B cell (primary cell): ENCODE measurements around the gene PRDM11. TPM values are rescaled to one million over a fixed set of nuclear protein-coding genes. Genes with fewer than 3 reads are reported as not detected.

Experiments used
- ATAC-seq: fragments of 200-7000 bp; cut with Tn5 transposase; one replicate; pipeline ENCODE4 v1.10.0; 2021; ENCODE audit warnings: low read depth, mild to moderate bottlenecking, moderate number of reproducible peaks, moderate library complexity
- CTCF ChIA-PET: fragments of 350-600 bp; sonication (Branson Sonifier 250); formaldehyde crosslinking; loops from one replicate; lab custom pipeline; 2021; ENCODE audit warnings: antibody characterized with exemption, inconsistent platforms; lab: Charles Lee
- POLR2A ChIA-PET: fragments of 350-600 bp; sonication (Branson Sonifier 250); formaldehyde crosslinking; loops from one replicate; lab custom pipeline; 2021; ENCODE audit warnings: antibody characterized with exemption; lab: Charles Lee
- DNase-seq: peaks from one replicate; pipeline ENCODE4 v3.0.0; 2013
- H2AFZ ChIP-seq: 2 replicates; pipeline ENCODE4 v1.6.1; 2012; ENCODE audit warnings: mild to moderate bottlenecking, low read depth, low read length; ENCODE audit not compliant: insufficient read depth, poor library complexity, severe bottlenecking
- H3K27ac ChIP-seq, 2 donors: 1 replicate in 1 of 2; 2 replicates in 1 of 2; pipeline ENCODE4 v1.5.1; 2012 to 2013; ENCODE audit warnings: low read length in 2 of 2, mild to moderate bottlenecking in 2 of 2, moderate library complexity in 1 of 2
- H3K27me3 ChIP-seq, 4 experiments: fragments of 200-600 bp in 1 of 4; sonication (generic) in 1 of 4; replicated peaks in 1 of 4; 1 replicate in 2 of 4; 2 replicates in 2 of 4; pipeline versions ENCODE4 v1.6.1 to v1.7.0; 2013 to 2016; ENCODE audit warnings: low read length in 3 of 4, mild to moderate bottlenecking in 2 of 4, mixed read lengths in 1 of 4, moderate library complexity in 1 of 4; ENCODE audit not compliant: insufficient read depth in 4 of 4, control insufficient read depth in 3 of 4; ENCODE audit errors: control extremely low read depth in 1 of 4
- H3K36me3 ChIP-seq, 2 experiments: replicated peaks in 1 of 2; 1 replicate in 1 of 2; 2 replicates in 1 of 2; pipeline versions ENCODE4 v1.6.1 to v1.7.1; 2013; ENCODE audit warnings: low read length in 1 of 2; ENCODE audit not compliant: insufficient read depth in 2 of 2, control insufficient read depth in 1 of 2; ENCODE audit errors: control extremely low read depth in 1 of 2, extremely low read depth in 1 of 2
- H3K4me1 ChIP-seq, 2 donors: fragments of 200-600 bp in 1 of 2; sonication (generic) in 1 of 2; 1 replicate in 1 of 2; 2 replicates in 1 of 2; pipeline versions ENCODE4 v1.5.1 to v1.6.1; 2013 to 2017; ENCODE audit warnings: low read length in 2 of 2; ENCODE audit not compliant: control insufficient read depth in 2 of 2, insufficient read depth in 2 of 2
- H3K4me2 ChIP-seq: replicated peaks from 2 replicates; pipeline ENCODE3; 2012; ENCODE audit warnings: mild to moderate bottlenecking, low read depth, low read length; ENCODE audit not compliant: poor library complexity, severe bottlenecking
- H3K4me3 ChIP-seq, 5 experiments: fragments of 200-600 bp in 1 of 5; sonication (generic) in 1 of 5; 1 replicate in 3 of 5; 2 replicates in 2 of 5; pipeline versions ENCODE4 v1.5.1 to v1.7.0; 2011 to 2016; ENCODE audit warnings: low read length in 4 of 5, mild to moderate bottlenecking in 4 of 5, low read depth in 2 of 5, control low read depth in 1 of 5, moderate library complexity in 1 of 5; ENCODE audit not compliant: insufficient read depth in 1 of 5; ENCODE audit errors: control extremely low read depth in 1 of 5, extremely low read depth in 1 of 5
- H3K79me2 ChIP-seq: fragments of 200-600 bp; sonication (generic); one replicate; pipeline ENCODE4 v1.6.0; 2016; ENCODE audit warnings: low read length; ENCODE audit not compliant: control insufficient read depth, insufficient read depth
- H3K9ac ChIP-seq: fragments of 200-600 bp; sonication (generic); 2 replicates; pipeline ENCODE4 v1.6.1; 2017; ENCODE audit warnings: mild to moderate bottlenecking, low read length, moderate library complexity
- H3K9me3 ChIP-seq, 3 donors: one replicate each; pipeline versions ENCODE4 v1.6.1 to v1.7.1; 2013; ENCODE audit warnings: low read length in 2 of 3; ENCODE audit not compliant: control insufficient read depth in 2 of 3, insufficient read depth in 1 of 3; ENCODE audit errors: control extremely low read depth in 1 of 3
- H4K20me1 ChIP-seq: 2 replicates; pipeline ENCODE4 v1.6.0; 2012; ENCODE audit warnings: mild to moderate bottlenecking, low read length; ENCODE audit not compliant: insufficient read depth, control insufficient read depth, poor library complexity, severe bottlenecking
- H3K27ac Mint-ChIP-seq: one replicate; pipeline ENCODE4 v1.8.0; 2021; ENCODE audit warnings: mixed read lengths
- H3K27me3 Mint-ChIP-seq: one replicate; pipeline ENCODE4 v1.8.0; 2021; ENCODE audit warnings: mixed read lengths
- H3K4me1 Mint-ChIP-seq: one replicate; pipeline ENCODE4 v1.8.0; 2021; ENCODE audit warnings: mixed read lengths
- H3K4me3 Mint-ChIP-seq: one replicate; pipeline ENCODE4 v1.8.0; 2021; ENCODE audit warnings: mixed read lengths
- H3K9me3 Mint-ChIP-seq: one replicate; pipeline ENCODE4 v1.8.0; 2022; ENCODE audit warnings: mixed read lengths; ENCODE audit not compliant: insufficient read depth
- EZH2 ChIP-seq: IDR thresholded peaks from 2 replicates; pipeline ENCODE4 v1.6.1; 2012; ENCODE audit warnings: borderline replicate concordance, low read depth, mild to moderate bottlenecking, moderate library complexity, low read length; ENCODE audit not compliant: insufficient read depth, poor library complexity, severe bottlenecking
- whole genome bisulfite sequencing: methylation state at CpG from one replicate; pipeline ENCODE4 v1.1.5; 2013; ENCODE audit warnings: missing lambda C conversion rate; ENCODE audit not compliant: insufficient coverage; 5-methylcytosine and 5-hydroxymethylcytosine counted together
- intact Hi-C: fragments of 100-400 bp; cut with micrococcal nuclease; formaldehyde crosslinking; loops from one replicate; pipeline ENCODE4 v1.10.0; 2022
- polyA plus RNA-seq: library from polyadenylated mRNA; depleted of rRNA; stranded (reverse); fragments of >200 nt; gene quantifications from 2 replicates; pipeline ENCODE4 v1.2.3, GENCODE V29; 2012
- total RNA-seq, 2 donors: library from RNA; stranded (reverse); fragments of 120-200 nt in 1 of 2; gene quantifications; 1 replicate in 1 of 2; 2 replicates in 1 of 2; pipeline versions ENCODE4 v1.2.3 to v1.2.4, GENCODE V29; 2013 to 2022
- TF ChIP-seq, protein P1 (sequence below): fragments of 200-600 bp; IDR thresholded peaks from one replicate; pipeline ENCODE4 v1.8.0; 2022; ENCODE audit warnings: antibody characterized with exemption, mild to moderate bottlenecking

PRDM11 gene
- total and polyA plus RNA-seq, 2 donors (not counting 1 experiment from before 2014, with no cell fraction given) = 9.5 to 26.2 TPM

DNA sequence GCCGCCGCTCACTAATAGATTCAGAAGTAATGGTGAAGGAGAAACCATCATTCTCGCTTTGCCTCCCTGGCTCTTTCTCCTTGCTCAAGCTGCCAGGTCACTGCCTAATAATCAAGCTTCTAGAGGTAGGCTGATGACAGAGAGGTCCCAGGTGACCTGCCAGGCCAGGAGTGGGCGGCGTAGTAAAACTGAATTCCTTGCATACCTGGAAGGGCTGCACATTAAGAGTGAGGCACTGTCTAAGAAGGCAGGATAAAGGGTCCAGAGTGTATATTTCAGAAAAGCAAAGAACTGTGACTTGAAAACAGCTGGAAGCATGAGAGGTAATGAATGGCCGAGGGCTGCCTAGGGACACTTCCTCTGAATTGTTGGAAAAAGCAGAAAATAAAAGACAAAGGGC, 135.6 kb downstream of the PRDM11 start:
- H3K4me3 ChIP-seq = no peak overlapping the region
- peaks cover 52% of the 10 kb centered on the region for H3K27me3 Mint-ChIP-seq
- no peaks in the 10 kb centered on the region for H3K4me1 Mint-ChIP-seq
- H3K27ac Mint-ChIP-seq = no peak overlapping the region
- H3K79me2 ChIP-seq = no peaks in the 10 kb centered on the region
- no peak for DNase-seq
- no peak overlapping the region for H3K9ac ChIP-seq
- peaks cover 0 to 22% (median 11%) of the 10 kb centered on the region in 4 experiments for H3K27me3 ChIP-seq
- H2AFZ ChIP-seq = no peak overlapping the region
- no peak overlapping the region for H3K27ac ChIP-seq
- H3K9me3 Mint-ChIP-seq = peaks cover 5% of the 10 kb centered on the region
- WGBS = 100% methylated on average over 3 of the region's 6 CpGs
- H3K36me3 ChIP-seq = no peaks in the 10 kb centered on the region
- no peak overlapping the region for H3K4me2 ChIP-seq
- intact Hi-C loops = no loop called here
- H3K9me3 ChIP-seq = peaks cover 2 to 3% (median 2%) of the 10 kb centered on the region in 3 donors
- H3K4me3 Mint-ChIP-seq = no peak overlapping the region
- CTCF ChIA-PET = no interaction called here
- no peaks in the 10 kb centered on the region for H3K4me1 ChIP-seq
- ATAC-seq = no peak
- no peaks in the 10 kb centered on the region for H4K20me1 ChIP-seq
- no peak for TF ChIP-seq EZH2
- TF ChIP-seq, protein P1, sequence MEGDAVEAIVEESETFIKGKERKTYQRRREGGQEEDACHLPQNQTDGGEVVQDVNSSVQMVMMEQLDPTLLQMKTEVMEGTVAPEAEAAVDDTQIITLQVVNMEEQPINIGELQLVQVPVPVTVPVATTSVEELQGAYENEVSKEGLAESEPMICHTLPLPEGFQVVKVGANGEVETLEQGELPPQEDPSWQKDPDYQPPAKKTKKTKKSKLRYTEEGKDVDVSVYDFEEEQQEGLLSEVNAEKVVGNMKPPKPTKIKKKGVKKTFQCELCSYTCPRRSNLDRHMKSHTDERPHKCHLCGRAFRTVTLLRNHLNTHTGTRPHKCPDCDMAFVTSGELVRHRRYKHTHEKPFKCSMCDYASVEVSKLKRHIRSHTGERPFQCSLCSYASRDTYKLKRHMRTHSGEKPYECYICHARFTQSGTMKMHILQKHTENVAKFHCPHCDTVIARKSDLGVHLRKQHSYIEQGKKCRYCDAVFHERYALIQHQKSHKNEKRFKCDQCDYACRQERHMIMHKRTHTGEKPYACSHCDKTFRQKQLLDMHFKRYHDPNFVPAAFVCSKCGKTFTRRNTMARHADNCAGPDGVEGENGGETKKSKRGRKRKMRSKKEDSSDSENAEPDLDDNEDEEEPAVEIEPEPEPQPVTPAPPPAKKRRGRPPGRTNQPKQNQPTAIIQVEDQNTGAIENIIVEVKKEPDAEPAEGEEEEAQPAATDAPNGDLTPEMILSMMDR = no peak
- POLR2A ChIA-PET = no interaction called here

Other genes with a start within 250 kb of the PRDM11 start
- gene TP53I11, start 195.8 kb upstream of the PRDM11 start, total RNA-seq = 229 and 240 TPM in 2 replicates
- 20.0 and 25.0 TPM in 2 replicates for gene TP53I11, start 195.8 kb upstream of the PRDM11 start, polyA plus RNA-seq
- not detected in 2 replicates for gene SYT13, start 139.7 kb downstream of the PRDM11 start, total RNA-seq
- gene SYT13, start 139.7 kb downstream of the PRDM11 start, polyA plus RNA-seq = not detected in 2 replicates